GM12801 (cell line): ENCODE data around the gene NPW.

Source experiments
- TF ChIP-seq, protein P1 (sequence below): IDR thresholded peaks from one replicate; pipeline ENCODE4 v1.5.1; 2011; ENCODE audit warnings: control low read depth; ENCODE audit not compliant: insufficient read length; ENCODE audit errors: extremely low read depth

NPW gene

DNA sequence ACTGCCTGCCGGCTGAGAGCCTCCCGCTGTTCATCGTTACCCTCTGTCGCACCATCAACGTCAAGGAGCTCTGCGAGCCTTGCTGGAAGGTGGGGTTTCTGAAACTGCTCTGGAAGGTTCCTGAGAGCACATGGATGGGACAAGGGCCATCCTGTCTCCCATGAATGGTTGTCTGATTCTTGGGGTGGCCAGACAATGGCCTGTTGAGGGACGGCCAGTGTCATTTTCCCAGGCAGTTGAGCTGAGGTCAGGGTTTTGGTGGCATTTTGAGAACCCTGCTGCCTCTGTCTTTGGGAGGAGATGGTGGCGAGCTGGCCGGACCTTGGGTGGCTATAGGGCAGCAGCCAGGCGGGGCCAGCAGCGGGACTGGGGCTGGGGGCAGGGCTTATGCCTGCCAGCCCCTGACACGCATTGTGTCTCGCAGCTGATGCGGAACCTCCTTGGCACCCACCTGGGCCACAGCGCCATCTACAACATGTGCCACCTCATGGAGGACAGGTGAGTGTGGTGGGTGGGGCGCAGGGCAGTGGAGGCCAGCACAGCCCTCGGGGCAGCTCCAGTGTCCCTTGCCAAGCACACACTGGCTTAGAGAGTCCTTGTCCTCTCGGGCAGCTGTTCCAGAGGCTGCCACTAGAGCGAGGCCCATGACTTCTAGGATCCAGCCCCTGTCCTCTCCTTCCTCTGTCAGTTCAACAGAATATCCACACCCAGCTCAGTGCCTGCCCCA, 37.3 kb downstream of the NPW start:
- TF ChIP-seq, protein P1, sequence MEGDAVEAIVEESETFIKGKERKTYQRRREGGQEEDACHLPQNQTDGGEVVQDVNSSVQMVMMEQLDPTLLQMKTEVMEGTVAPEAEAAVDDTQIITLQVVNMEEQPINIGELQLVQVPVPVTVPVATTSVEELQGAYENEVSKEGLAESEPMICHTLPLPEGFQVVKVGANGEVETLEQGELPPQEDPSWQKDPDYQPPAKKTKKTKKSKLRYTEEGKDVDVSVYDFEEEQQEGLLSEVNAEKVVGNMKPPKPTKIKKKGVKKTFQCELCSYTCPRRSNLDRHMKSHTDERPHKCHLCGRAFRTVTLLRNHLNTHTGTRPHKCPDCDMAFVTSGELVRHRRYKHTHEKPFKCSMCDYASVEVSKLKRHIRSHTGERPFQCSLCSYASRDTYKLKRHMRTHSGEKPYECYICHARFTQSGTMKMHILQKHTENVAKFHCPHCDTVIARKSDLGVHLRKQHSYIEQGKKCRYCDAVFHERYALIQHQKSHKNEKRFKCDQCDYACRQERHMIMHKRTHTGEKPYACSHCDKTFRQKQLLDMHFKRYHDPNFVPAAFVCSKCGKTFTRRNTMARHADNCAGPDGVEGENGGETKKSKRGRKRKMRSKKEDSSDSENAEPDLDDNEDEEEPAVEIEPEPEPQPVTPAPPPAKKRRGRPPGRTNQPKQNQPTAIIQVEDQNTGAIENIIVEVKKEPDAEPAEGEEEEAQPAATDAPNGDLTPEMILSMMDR, result no peak

DNA sequence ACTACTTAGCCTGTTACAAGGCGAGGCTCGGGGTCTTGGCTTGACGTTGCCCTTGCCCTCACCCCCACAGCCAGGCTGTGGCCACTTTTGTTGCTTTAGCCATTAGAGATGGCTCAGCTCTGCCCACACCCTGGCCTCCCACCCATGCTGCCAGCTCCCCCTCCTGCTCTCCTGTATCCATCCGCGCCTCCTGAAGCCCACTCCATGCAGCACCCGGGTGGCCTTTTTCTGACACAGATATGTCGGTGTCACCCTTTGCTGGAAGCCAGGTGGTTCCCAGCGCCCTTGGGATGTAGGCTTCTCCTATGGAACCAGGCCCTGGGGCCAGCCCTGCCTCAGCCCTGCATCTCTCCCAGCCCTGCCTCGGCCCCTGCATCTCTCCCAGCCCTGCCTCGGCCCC, 37.9 kb downstream of the NPW start:
- TF ChIP-seq, protein P1, result no peak

DNA sequence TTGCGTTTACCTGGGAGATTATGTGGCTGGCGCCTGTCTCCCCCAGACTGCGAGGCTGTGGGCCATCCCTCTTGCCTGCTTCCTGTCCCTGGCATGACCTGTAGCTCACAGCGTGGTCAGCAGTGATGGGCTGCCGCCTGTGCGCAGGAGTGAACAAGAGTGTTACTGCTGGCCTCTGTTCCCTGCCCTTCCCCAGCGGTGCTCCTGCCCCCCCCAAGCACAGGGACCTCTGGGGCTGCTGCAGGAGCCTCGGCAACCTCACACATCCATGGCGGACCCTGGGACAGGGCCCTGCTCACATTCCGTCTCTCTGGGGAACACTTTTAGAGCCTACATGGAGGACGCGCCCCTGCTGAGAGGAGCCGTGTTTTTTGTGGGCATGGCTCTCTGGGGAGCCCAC, 38.8 kb downstream of the NPW start:
- TF ChIP-seq, protein P1, result no peak

DNA sequence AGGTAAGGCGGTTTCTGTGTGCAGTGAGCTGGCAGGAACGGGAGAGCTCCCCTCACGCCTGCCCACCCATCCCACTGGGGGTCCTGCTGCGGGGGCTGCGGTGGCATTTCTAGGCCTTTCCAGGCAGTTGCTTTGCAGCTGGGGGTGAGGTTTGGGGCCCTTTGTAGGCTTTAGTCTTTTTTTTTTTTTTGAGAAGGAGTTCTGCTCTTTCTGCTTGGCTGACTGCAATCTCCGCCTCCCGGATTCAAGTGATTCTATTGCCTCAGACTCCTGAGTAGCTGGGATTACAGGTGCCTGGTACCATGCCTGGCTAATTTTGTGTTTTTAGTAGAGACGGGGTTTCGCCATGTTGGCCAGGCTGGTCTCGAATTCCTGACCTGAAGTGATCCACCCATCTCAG, 39.3 kb downstream of the NPW start:
- TF ChIP-seq, protein P1, result no peak

DNA sequence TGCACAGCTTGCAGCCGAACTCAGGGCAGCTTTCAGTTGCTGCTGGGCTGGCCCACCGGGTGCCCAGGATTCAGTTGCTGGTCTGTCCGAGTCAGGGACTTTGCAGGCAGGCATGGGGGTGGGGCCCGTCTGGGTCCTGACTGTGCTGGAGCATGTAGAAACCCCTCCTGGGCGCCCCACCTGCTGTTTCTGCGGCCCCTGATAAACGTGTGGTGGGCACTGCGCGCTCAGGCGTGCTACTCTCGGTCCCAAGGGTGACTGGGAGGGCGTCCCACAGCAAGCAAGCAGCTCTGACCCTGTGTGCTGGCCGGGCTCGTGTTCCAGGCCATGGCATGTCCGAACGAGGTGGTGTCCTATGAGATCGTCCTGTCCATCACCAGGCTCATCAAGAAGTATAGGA, 40.8 kb downstream of the NPW start:
- TF ChIP-seq, protein P1, result no peak

DNA sequence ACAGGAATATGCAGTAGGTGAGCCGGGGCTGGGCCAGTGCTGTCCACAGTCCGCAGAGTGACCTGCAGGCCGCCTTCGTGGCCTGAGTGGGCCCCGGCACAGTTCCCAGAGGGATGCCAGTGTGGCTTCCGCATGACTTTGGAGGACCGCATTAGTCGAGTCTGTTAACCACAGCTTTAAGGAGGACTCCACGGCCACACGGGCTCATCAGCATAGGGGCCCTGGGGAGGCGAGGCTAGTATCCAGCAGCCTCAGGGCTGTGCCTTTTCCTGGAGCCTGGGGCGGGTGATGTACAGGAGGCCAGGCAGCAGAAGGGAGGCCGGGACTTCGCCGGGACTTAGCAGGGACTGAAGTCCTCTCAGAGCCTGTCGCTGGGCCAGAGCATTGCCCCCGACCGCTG, 41.4 kb downstream of the NPW start:
- TF ChIP-seq, protein P1, result no peak

DNA sequence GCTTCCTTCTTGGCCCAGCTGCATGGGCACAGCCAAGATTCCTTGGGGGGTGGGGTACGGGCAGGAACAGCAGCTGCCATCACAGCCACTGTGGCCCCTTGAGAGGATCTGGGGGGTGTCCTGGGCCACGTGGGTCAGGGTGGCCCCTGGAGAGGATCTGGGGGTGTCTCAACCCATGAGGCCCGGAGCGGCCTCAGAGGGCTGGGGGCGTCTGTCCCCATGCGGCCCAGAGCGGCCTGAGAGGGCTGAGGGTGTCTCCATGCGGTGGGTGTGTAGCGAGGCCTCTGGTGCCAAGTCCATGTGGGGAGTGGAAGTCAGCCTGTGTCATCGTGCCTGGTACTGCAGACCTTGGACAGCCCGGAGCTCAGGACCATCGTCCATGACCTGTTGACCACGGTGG, 41.9 kb downstream of the NPW start:
- TF ChIP-seq, protein P1, result no peak
